Pulmonary artery endothelial cell (primary cell): ENCODE results near the gene CTSV. TPM values are rescaled to one million over a fixed set of nuclear protein-coding genes. Genes with fewer than 3 reads are reported as not detected.
A peak's percentile ranks its signal among the peaks of the same experiment; 100 is the strongest.
"Not testable (repeated sequence)": the region's sequence is repeated elsewhere in the genome, so short reads cannot be mapped to it uniquely, and the experiment has no call there.

Source experiments
- DNase-seq: peaks from one replicate; pipeline ENCODE4 v3.0.0-alpha.2; 2011; ENCODE audit warnings: low read depth, low spot score
- total RNA-seq: library from RNA; depleted of rRNA; stranded (reverse); fragments of >200 nt; gene quantifications from 2 replicates; pipeline ENCODE4 v1.2.3, GENCODE V29; 2014

The CTSV gene
- total RNA-seq, 1 donor from 2014 or later: 1.1 TPM

GRCh38 chr9:97045300-97045699 is 6.4 kb upstream of the CTSV start:
- no peak for DNase-seq

- no peak for DNase-seq
Observed at GRCh38 chr9:97041898-97042297, 3.0 kb upstream of the CTSV start.

- DNase-seq: no peak
Observed at GRCh38 chr9:97039514-97039860, 545 bp upstream of the CTSV start.

GRCh38 chr9:97023505-97023904 is 15.4 kb downstream of the CTSV start:
- not testable (repeated sequence) for DNase-seq

- peak; percentile 7 for DNase-seq
Observed at GRCh38 chr9:97013151-97014132, 25.5 kb downstream of the CTSV start.

- DNase-seq: not testable (repeated sequence)
Observed at GRCh38 chr9:97012617-97013016, 26.3 kb downstream of the CTSV start.

GRCh38 chr9:97002195-97002594 is 36.7 kb downstream of the CTSV start:
- DNase-seq: not testable (repeated sequence)

GRCh38 chr9:97001338-97001737 is 37.6 kb downstream of the CTSV start:
- not testable (repeated sequence) for DNase-seq

- DNase-seq: not testable (repeated sequence)
Observed at GRCh38 chr9:97000139-97000787, 38.7 kb downstream of the CTSV start.

- not testable (repeated sequence) for DNase-seq
Observed at GRCh38 chr9:96999733-97000132, 39.2 kb downstream of the CTSV start.

- DNase-seq: not testable (repeated sequence)
Observed at GRCh38 chr9:96997009-96997701, 41.8 kb downstream of the CTSV start.

- DNase-seq: not testable (repeated sequence)
Observed at GRCh38 chr9:96994531-96995016, 44.4 kb downstream of the CTSV start.

GRCh38 chr9:96992303-96992702 is 46.6 kb downstream of the CTSV start:
- DNase-seq: not testable (repeated sequence)

GRCh38 chr9:96989747-96990318 is 49.1 kb downstream of the CTSV start:
- not testable (repeated sequence) for DNase-seq

GRCh38 chr9:96984887-96985286 is 54.1 kb downstream of the CTSV start:
- DNase-seq: not testable (repeated sequence)

GRCh38 chr9:96984139-96984538 is 54.8 kb downstream of the CTSV start:
- DNase-seq: not testable (repeated sequence)

GRCh38 chr9:96983496-96984122 is 55.3 kb downstream of the CTSV start:
- not testable (repeated sequence) for DNase-seq
